ENCODE measurements around the gene NOL4L. TPM values are rescaled to one million over a fixed set of nuclear protein-coding genes. Genes with fewer than 3 reads are reported as not detected.

NOL4L gene
- total and polyA plus RNA-seq, 2 donors (not counting 3 experiments of a cell fraction or from before 2014, with no cell fraction given) = 55.2 to 79.6 TPM

DNA sequence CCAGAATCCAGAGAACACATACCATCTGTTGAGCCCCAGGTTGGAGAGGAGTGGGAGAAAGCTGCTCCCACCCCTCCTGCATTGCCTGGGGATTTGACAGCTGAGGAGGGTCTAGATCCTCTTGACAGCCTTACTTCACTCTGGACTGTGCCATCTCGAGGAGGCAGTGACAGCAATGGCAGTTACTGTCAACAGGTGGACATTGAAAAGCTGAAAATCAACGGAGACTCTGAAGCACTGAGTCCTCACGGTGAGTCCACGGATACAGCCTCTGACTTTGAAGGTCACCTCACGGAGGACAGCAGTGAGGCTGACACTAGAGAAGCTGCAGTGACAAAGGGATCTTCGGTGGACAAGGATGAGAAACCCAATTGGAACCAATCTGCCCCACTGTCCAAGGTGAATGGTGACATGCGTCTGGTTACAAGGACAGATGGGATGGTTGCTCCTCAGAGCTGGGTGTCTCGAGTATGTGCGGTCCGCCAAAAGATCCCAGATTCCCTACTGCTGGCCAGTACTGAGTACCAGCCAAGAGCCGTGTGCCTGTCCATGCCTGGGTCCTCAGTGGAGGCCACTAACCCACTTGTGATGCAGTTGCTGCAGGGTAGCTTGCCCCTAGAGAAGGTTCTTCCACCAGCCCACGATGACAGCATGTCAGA is 149.6 kb downstream of the NOL4L start:
- DNase-seq (ENCODE audit: low read depth, low spot score) (no peak), FAIRE-seq (no peak)
- dilution Hi-C loops (cut with MboI; ENCODE audit: extremely low pct_ligation_motif_present, low sequenced_read_pairs) = no loop called here
- H3K79me2 ChIP-seq (ENCODE audit: control insufficient read depth, insufficient read depth, low read length) = peaks cover 13% of the 10 kb centered on the region
- TF ChIP-seq MYC (IDR thresholded peaks at IDR 0.05; ENCODE audit: low read depth, low read length) (no peak), FOS (IDR thresholded peaks at IDR 0.05; ENCODE audit: borderline replicate concordance, insufficient read depth, low read length) (no peak), GATA2 (IDR thresholded peaks at IDR 0.05; ENCODE audit: insufficient read depth, insufficient read length, low read depth, low read length) (no peak), POLR2A (IDR thresholded peaks at IDR 0.05; ENCODE audit: low read depth, low read length) (no peak), POLR2AphosphoS5 (IDR thresholded peaks at IDR 0.05; ENCODE audit: insufficient read depth, low read depth, low read length) (no peak), EZH2 (IDR thresholded peaks at IDR 0.05; ENCODE audit: borderline replicate concordance, low read depth, low read length, severe bottlenecking) (no peak), JUN (IDR thresholded peaks at IDR 0.05; ENCODE audit: borderline replicate concordance, insufficient read depth, insufficient read length, low read depth) (no peak)
- TF ChIP-seq, protein P1, sequence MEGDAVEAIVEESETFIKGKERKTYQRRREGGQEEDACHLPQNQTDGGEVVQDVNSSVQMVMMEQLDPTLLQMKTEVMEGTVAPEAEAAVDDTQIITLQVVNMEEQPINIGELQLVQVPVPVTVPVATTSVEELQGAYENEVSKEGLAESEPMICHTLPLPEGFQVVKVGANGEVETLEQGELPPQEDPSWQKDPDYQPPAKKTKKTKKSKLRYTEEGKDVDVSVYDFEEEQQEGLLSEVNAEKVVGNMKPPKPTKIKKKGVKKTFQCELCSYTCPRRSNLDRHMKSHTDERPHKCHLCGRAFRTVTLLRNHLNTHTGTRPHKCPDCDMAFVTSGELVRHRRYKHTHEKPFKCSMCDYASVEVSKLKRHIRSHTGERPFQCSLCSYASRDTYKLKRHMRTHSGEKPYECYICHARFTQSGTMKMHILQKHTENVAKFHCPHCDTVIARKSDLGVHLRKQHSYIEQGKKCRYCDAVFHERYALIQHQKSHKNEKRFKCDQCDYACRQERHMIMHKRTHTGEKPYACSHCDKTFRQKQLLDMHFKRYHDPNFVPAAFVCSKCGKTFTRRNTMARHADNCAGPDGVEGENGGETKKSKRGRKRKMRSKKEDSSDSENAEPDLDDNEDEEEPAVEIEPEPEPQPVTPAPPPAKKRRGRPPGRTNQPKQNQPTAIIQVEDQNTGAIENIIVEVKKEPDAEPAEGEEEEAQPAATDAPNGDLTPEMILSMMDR (IDR thresholded peaks at IDR 0.05; ENCODE audit: extremely low read depth in 1 of 2, insufficient read depth in 1 of 2, low read depth in 1 of 2, low read length in 2 of 2) = no peak
- TF ChIP-seq, protein P2, sequence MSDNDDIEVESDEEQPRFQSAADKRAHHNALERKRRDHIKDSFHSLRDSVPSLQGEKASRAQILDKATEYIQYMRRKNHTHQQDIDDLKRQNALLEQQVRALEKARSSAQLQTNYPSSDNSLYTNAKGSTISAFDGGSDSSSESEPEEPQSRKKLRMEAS (IDR thresholded peaks at IDR 0.05; ENCODE audit: insufficient read depth, insufficient read length) = no peak
- BruUV-seq (replicated peaks) = no TSS peak
- intact Hi-C loops (cut with micrococcal nuclease) = no loop called here
- no peaks in the 10 kb centered on the region for H4K20me1 ChIP-seq (replicated peaks; ENCODE audit: control insufficient read depth, extremely low read depth, insufficient read depth, low read length)
- no peaks in the 10 kb centered on the region for H3K9me1 ChIP-seq (replicated peaks; ENCODE audit: control insufficient read depth, extremely low read depth, insufficient read depth, low read length)
- H3K27ac ChIP-seq (ENCODE audit: insufficient read depth, low read depth, low read length) = no peak overlapping the region
- peaks cover 34 to 50% of the 10 kb centered on the region in 2 experiments for H3K36me3 ChIP-seq (ENCODE audit: control insufficient read depth in 2 of 2, extremely low read depth in 1 of 2, insufficient read depth in 2 of 2, low read length in 2 of 2)
- no peaks in the 10 kb centered on the region for H3K9me3 ChIP-seq (replicated peaks; ENCODE audit: control insufficient read depth, insufficient read depth, low read length)
- POLR2A ChIA-PET = no interaction called here
- no peak overlapping the region for H3K4me2 ChIP-seq (ENCODE audit: insufficient read depth, low read length)
- no peak overlapping the region for H3K4me3 ChIP-seq (replicated peaks in 1 of 3; ENCODE audit: insufficient read depth in 1 of 3, low read depth in 1 of 3, low read length in 3 of 3)
- peaks cover 32% of the 10 kb centered on the region for H3K4me1 ChIP-seq (ENCODE audit: control insufficient read depth, extremely low read depth, insufficient read depth, low read length)
- H3K9ac ChIP-seq (replicated peaks; ENCODE audit: extremely low read depth, insufficient read depth, low read length) = no peak overlapping the region
- no peak overlapping the region for H2AFZ ChIP-seq (ENCODE audit: low read depth, low read length)
- CTCF ChIA-PET = interaction anchor here (1.0 kb wide), 1 partner anchor 10 kb away, joined by 3 read pairs; no protein-coding TSS in a partner anchor
- H3K27me3 ChIP-seq (ENCODE audit: control insufficient read depth in 2 of 2, insufficient read depth in 2 of 2, low read length in 2 of 2) = no peaks in the 10 kb centered on the region

Data from endothelial cell of umbilical vein (primary cell).